GM18867 (cell line): ENCODE measurements around the gene CCDC57.
"Not testable (repeated sequence)": the region's sequence is repeated elsewhere in the genome, so short reads cannot be mapped to it uniquely, and the experiment has no call there.

Experiments
- ATAC-seq: cut with Tn5 transposase; IDR thresholded peaks from one replicate; pipeline ENCODE4 v1.9.1; 2021; ENCODE audit warnings: mild to moderate bottlenecking, moderate library complexity; ENCODE audit not compliant: unreplicated experiment

The CCDC57 gene, protein sequence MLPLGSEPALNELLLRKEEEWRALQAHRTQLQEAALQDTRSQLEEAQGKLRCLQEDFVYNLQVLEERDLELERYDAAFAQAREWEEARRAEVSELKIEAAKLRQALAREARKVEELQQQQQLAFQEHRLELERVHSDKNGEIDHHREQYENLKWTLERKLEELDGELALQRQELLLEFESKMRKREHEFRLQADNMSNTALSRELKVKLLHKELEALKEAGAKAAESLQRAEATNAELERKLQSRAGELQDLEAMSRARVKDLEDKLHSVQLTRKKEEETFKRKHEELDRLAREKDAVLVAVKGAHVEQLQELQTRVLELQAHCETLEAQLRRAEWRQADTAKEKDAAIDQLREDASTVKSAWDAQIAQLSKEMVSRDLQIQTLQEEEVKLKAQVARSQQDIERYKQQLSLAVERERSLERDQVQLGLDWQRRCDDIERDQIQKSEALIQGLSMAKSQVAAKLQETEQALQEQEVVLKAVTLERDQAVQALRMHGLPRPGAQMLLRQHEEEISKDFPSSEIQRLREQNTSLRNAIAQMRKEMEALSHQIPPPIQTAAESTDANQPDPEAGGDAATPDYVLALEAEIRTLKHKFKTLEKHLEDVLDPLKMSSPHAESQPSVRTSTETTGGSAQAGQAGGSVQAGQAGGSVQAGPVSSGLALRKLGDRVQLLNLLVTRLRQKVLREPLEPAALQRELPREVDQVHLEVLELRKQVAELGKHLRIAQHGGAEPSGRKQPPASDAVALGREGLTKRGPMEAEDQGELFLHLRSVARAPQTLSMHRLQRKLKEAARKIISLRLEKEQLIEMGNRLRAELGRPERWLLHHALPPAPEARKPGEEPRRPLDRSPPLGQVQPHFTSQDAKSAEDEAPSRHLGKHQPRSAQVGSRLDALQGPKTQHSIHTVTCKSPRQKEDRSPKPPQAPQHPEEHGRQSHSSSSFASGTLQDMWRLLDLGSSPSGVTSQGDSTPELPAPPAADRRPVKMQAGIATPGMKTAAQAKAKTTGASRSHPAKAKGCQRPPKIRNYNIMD

DNA sequence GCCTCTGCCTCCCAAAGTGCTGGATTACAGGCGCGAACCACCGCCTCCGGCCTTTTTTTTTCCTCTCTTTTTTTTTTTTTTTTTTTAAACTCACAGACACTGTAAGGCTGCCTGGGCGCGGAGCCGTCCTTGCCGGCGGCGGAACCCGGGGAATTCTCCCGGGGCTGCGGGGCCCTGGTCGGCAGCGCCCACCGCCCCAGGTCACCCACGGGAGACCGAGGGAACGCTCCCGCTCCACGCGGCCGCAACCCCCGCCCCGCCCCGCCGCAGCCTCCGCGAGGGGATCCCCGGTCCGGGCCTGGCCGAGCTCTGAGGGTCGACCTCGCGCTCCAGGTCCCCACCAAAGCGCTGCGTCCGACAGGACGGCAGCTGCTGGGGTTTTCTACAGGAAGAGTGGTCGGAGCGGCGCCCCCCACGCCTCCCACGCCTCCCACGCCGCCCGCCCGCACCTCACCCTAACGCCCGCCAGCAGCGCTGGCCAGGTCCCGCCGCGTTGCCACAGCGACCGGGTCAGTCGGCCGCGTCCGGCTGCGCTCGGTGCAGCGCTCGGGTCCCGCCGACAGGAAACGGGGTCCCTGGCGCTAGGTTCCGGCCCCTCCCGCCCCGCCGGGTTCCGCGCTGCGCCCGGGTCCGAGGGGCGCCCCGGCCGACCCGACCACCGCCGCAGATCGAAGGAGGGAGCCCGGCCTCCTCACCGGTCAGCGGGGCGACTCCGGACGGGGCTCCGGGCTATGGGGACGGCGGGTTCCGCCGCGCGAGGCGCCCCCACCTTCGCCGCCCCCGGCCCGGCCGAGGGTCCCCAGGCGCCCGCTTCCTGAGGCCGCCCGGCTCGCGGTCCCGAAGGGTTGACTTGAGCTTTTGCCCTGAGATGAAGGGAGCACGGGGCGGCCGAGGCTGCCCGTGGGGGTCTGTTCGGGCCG is at the start of gene CCDC57:
CCDC57 (minus strand) TSS at position 512 of the 920 bp plus-strand sequence. CDS start 10,898 bp downstream, outside the sequence.
- peak; percentile 68 for ATAC-seq

GRCh38 chr17:82262344-82262743 is 49.7 kb upstream of the CCDC57 start:
- no peak for ATAC-seq

GRCh38 chr17:82259972-82260961 is 47.6 kb upstream of the CCDC57 start:
- not testable (repeated sequence) for ATAC-seq

GRCh38 chr17:82258555-82258954 is 45.9 kb upstream of the CCDC57 start:
- ATAC-seq: no peak

GRCh38 chr17:82257473-82257872 is 44.8 kb upstream of the CCDC57 start:
- ATAC-seq: no peak

DNA sequence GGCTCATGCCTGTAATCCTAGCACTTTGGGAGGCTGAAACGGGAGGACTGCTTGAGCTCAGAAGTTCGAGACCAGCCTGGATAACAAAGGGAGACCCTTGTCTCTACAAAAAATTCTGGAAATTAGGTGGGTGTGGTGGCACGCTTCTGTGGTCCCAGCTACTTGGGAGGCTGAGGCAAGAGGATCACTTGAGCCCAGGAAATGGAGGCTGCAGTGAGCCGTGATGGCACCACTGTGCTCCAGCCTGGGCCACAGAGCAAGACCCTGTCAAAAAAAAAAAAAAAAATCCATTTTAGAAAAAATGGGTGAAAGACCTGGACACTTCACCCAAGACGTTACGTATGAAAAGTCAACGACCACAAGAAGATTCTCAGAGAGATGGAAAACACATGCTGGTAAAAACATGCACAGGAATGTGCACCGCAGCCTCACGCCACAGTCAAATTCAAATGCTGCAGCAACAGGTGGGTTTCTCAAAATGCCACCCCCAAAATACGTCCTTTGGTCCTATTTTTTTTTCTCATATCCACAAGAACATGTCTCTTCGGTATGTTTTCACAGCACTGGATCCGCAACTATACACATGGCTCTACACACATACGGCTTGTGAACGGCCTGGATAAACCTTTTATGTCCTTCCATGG is 43.7 kb upstream of the CCDC57 start:
- ATAC-seq: no peak

DNA sequence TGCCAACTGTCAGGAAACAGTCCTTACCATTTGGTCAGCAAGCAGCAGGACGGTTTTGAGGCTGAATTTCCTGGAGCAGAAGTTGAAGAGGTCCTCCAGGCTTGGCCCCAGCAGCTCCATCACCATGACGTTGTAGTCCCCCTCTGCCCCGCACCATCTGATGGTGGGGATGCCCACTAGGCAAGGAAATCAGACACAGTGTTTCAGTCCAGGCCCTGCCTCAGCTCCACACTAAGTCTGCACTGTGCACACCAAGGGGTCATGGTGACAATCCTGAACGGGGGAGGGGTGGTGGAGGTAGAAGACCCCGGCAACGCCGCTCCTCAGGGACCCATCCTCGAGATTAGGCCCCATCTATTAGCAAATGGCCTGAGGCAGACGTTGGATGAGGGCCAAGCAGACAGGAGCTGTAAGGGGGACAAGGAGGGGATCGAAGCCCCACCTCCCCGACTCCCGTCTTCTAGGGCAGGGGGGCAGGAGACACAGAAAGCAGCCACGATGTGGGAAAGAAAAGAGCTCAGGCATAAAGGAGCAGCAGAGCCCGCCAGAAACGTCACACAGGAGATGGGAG is 42.8 kb upstream of the CCDC57 start:
- no peak for ATAC-seq

- ATAC-seq: not testable (repeated sequence)
Observed at GRCh38 chr17:82254746-82255145, 42.1 kb upstream of the CCDC57 start.

GRCh38 chr17:82254096-82254495 is 41.5 kb upstream of the CCDC57 start:
- ATAC-seq: not testable (repeated sequence)

DNA sequence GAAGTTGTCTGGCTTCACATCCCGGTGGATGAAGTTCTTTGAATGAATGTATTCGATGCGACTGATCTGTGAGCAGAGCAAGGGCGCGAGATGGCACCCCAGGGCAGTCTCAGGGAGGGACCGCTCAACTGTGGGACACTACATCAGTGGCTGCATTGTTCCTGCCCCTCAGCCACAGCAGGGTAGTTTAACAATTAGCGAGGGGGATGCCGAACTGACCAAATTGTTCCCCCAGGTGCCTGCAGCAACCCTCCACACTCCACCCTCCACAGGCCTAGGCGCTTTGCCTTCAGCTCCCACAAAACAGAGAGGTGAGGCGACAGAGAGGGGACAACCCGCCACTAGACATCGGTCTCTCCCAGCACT is 40.5 kb upstream of the CCDC57 start:
- ATAC-seq: no peak

DNA sequence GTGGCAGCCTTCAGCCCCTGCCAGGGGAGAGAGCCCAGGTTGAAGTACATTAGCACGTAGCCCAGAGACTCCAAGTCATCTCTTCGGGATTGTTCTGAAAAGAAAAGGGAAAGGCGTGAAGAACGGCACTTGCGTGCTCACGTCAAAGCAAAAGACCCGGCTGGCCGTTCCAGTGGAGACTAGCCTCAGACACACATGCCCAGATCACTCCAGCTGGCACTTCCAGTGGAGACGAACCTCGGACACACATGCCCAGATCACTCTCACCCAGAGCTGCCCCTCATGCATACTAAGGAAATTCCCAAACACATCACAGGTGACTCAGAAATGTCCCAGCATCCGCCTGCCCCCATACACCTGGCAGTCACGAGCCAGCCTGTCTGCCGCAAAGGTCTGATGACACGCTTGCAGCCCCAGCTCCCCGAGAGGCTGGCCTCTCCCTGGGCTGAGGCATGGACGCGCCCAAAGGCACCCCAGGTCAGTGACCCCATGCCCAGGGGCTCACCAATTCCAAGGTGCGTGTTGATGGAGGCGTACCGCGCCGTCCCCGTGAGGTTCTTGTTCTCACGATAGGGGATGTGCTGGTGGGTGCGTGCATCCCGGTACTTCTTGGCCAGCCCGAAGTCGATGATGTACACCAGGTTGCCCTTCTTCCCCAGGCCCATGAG is 40.0 kb upstream of the CCDC57 start:
- ATAC-seq: no peak

GRCh38 chr17:82250868-82251500 is 38.3 kb upstream of the CCDC57 start:
- ATAC-seq: no peak

GRCh38 chr17:82249896-82250581 is 37.4 kb upstream of the CCDC57 start:
- ATAC-seq: no peak

GRCh38 chr17:82248815-82249674 is 36.4 kb upstream of the CCDC57 start:
- no peak for ATAC-seq

GRCh38 chr17:82247856-82248671 is 35.4 kb upstream of the CCDC57 start:
- no peak for ATAC-seq
